ENCODE measurements around the gene KRT73. TPM values are rescaled to one million over a fixed set of nuclear protein-coding genes. Genes with fewer than 3 reads are reported as not detected.

The KRT73 gene
- not detected in 2 replicates for total RNA-seq

DNA sequence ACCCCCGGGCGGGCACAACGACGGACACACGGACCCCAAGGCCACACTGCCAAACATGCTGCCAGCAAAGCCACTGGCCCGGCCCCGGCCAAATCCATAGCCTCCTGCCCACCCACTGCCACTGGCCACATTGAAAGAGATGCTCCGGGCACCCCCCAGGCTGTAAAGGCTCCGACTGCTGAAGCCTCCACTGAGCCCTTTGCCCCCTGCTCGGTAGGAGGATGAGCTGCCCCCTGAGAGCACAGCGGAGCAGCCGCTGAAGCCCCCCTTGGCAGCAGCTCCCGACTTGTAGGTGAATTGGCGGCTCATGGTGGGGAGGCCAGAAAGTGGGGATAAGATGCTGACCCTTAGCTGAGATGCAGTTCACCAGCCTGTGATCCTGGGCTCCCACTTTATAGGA, at the start of gene KRT73:
TSS of gene KRT73 (minus strand) at position 344 of the 400 bp plus-strand sequence. CDS start at position 309, 35 bp downstream.

DNA sequence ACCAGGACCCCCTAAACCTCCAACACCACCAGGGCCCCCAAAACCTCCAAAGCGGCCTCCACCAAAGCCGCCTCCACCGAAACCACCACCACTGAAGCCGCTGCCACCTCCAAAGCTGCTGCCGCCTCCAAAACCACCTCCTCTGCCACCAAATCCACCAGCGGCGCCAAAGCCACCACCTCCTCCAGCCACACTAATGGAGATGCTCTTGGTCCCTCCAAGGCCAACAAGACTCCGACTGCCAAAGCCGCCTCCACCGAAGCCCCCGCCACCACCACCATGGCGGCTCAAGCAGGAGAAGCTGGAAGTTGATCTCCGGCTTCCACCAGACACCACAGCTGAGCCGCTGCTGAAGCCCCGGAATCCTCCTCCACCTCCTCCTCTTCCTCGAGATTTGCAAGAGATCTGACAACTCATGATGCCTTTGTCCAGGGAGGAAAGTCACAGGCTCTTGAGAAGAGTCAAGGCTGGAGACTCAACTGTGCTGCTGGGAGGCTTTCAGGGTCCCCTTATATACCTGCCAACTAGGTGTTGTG, 33.4 kb upstream of the KRT73 start, which contains the start of gene KRT2:
TSS of gene KRT2 (minus strand) at position 486 of the 536 bp plus-strand sequence. CDS start at position 417, 69 bp downstream.

DNA sequence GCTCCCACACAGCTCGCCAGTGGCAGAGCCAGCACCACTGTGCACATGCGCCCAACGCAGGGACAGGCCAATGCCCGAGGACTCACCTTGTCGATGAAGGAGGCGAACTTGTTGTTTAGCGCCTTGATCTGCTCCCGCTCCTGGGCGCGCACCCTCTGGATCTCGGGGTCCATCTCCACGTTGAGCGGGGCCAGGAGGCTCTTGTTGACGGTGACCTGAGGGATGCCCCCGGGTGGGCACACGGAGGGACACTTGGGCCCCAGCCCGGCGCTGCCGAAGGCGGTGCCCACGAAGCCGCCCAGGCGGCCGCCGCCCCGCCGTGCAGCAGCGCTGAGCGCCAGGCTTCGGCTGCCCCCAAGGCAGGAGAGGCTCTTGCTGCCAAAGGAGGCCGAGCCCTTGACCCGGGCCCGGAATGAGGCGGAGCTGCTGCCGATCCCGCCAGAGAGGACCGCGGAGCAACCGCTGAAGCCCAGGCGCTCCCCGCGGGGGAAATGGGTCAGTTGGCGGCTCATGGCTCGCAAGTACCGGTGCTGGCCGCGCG, 17.3 kb downstream of the KRT73 start, which contains the start of gene KRT72:
TSS of gene KRT72 (minus strand) at position 523 of the 541 bp plus-strand sequence. CDS start at position 512, 11 bp downstream.

GRCh38 chr12:52573743-52574142, 44.6 kb downstream of the KRT73 start, which contains the start of gene KRT74:
KRT74 (minus strand) TSS chr12:52573843; CDS start chr12:52573777, 66 bp downstream.

Other genes with a start within 250 kb of the KRT73 start
- not detected in 2 replicates for gene KRT84, start 232.9 kb downstream of the KRT73 start, total RNA-seq
- gene KRT82, start 212.2 kb downstream of the KRT73 start, total RNA-seq: not detected in 2 replicates
- gene KRT75, start 184.2 kb downstream of the KRT73 start, total RNA-seq: not detected in 2 replicates
- not detected in 2 replicates for gene KRT6B, start 166.4 kb downstream of the KRT73 start, total RNA-seq
- gene KRT6C, start 144.8 kb downstream of the KRT73 start, total RNA-seq: not detected in 2 replicates
- not detected in 2 replicates for gene KRT6A, start 125.3 kb downstream of the KRT73 start, total RNA-seq
- gene KRT5, start 98.2 kb downstream of the KRT73 start, total RNA-seq: not detected in 2 replicates
- not detected in 2 replicates for gene KRT71, start 65.4 kb downstream of the KRT73 start, total RNA-seq
- not detected in 2 replicates for gene KRT74, start 44.7 kb downstream of the KRT73 start, total RNA-seq
- not detected in 2 replicates for gene KRT72, start 17.1 kb downstream of the KRT73 start, total RNA-seq
- gene KRT2, start 33.7 kb upstream of the KRT73 start, total RNA-seq: not detected in 2 replicates
- gene KRT1, start 61.8 kb upstream of the KRT73 start, total RNA-seq: not detected in 2 replicates
- not detected in 2 replicates for gene KRT77, start 85.0 kb upstream of the KRT73 start, total RNA-seq
- gene KRT76, start 158.8 kb upstream of the KRT73 start, total RNA-seq: not detected in 2 replicates
- gene KRT3, start 177.6 kb upstream of the KRT73 start, total RNA-seq: not detected in 2 replicates
- not detected in 2 replicates for gene KRT4, start 195.6 kb upstream of the KRT73 start, total RNA-seq
- not detected in 2 replicates for gene KRT79, start 215.8 kb upstream of the KRT73 start, total RNA-seq
- not detected in 2 replicates for gene KRT78, start 230.4 kb upstream of the KRT73 start, total RNA-seq

Measured in thoracic aorta endothelial cell (primary cell).